Stimulated activated memory B cell treated with anti-CD40 and anti-IgM and Interleukin-4, amounts not matched to agents 10 μg/mL and 1 μg/mL and 100 μg/mL, for 72 hours (primary cell): ENCODE data around the gene TENM4.

Source experiments
- ATAC-seq: fragments of 150-1000 bp; cut with Tn5 transposase; 2 replicates; pipeline ENCODE4 v1.10.0; 2021
- H3K27ac Mint-ChIP-seq: one replicate; pipeline ENCODE4 v1.8.0; 2022; ENCODE audit warnings: mild to moderate bottlenecking, mixed read lengths
- H3K27me3 Mint-ChIP-seq: one replicate; pipeline ENCODE4 v1.8.0; 2022; ENCODE audit warnings: mixed read lengths
- H3K36me3 Mint-ChIP-seq: one replicate; pipeline ENCODE4 v1.8.0; 2022; ENCODE audit warnings: mixed read lengths
- H3K4me1 Mint-ChIP-seq: one replicate; pipeline ENCODE4 v1.8.0; 2022; ENCODE audit warnings: mixed read lengths
- H3K4me3 Mint-ChIP-seq: one replicate; pipeline ENCODE4 v1.8.0; 2022; ENCODE audit warnings: mild to moderate bottlenecking, moderate library complexity, mixed read lengths
- H3K9me3 Mint-ChIP-seq: one replicate; pipeline ENCODE4 v1.8.0; 2022; ENCODE audit warnings: mixed read lengths

The TENM4 gene

GRCh38 chr11:78870655-78871054 lies 570.2 kb downstream of the TENM4 start:
- H3K36me3 Mint-ChIP-seq = no peaks in the 10 kb centered on the region
- peaks cover 8% of the 10 kb centered on the region for H3K27me3 Mint-ChIP-seq
- H3K4me1 Mint-ChIP-seq = no peaks in the 10 kb centered on the region
- no peak overlapping the region for H3K27ac Mint-ChIP-seq
- no peak for ATAC-seq
- H3K9me3 Mint-ChIP-seq = no peaks in the 10 kb centered on the region
- H3K4me3 Mint-ChIP-seq = no peak overlapping the region

GRCh38 chr11:78869293-78869692 lies 571.5 kb downstream of the TENM4 start:
- no peak for ATAC-seq
- H3K4me3 Mint-ChIP-seq = no peak overlapping the region
- H3K27ac Mint-ChIP-seq = no peak overlapping the region
- no peaks in the 10 kb centered on the region for H3K9me3 Mint-ChIP-seq
- H3K27me3 Mint-ChIP-seq = peaks cover 8% of the 10 kb centered on the region
- H3K4me1 Mint-ChIP-seq = no peaks in the 10 kb centered on the region
- H3K36me3 Mint-ChIP-seq = no peaks in the 10 kb centered on the region

GRCh38 chr11:78868563-78868962 lies 572.3 kb downstream of the TENM4 start:
- Mint-ChIP-seq H3K27me3 (peaks cover 8% of the 10 kb centered on the region), H3K27ac (no peak overlapping the region), H3K9me3 (no peaks in the 10 kb centered on the region), H3K4me1 (no peaks in the 10 kb centered on the region), H3K4me3 (no peak overlapping the region), H3K36me3 (no peaks in the 10 kb centered on the region)
- no peak for ATAC-seq

GRCh38 chr11:78860720-78861422 lies 580.0 kb downstream of the TENM4 start:
- Mint-ChIP-seq H3K27ac (no peak overlapping the region), H3K36me3 (no peaks in the 10 kb centered on the region), H3K4me1 (no peaks in the 10 kb centered on the region), H3K4me3 (no peak overlapping the region), H3K9me3 (no peaks in the 10 kb centered on the region), H3K27me3 (peaks cover under 1% of the 10 kb centered on the region)
- no peak for ATAC-seq

GRCh38 chr11:78857688-78858087 lies 583.1 kb downstream of the TENM4 start:
- Mint-ChIP-seq H3K9me3 (no peaks in the 10 kb centered on the region), H3K4me1 (no peaks in the 10 kb centered on the region), H3K4me3 (no peak overlapping the region), H3K27me3 (no peaks in the 10 kb centered on the region), H3K36me3 (no peaks in the 10 kb centered on the region), H3K27ac (no peak overlapping the region)
- ATAC-seq = no peak

GRCh38 chr11:78856211-78856610 lies 584.6 kb downstream of the TENM4 start:
- Mint-ChIP-seq H3K9me3 (no peaks in the 10 kb centered on the region), H3K27ac (no peak overlapping the region)

GRCh38 chr11:78855116-78855515 lies 585.7 kb downstream of the TENM4 start:
- H3K4me3 Mint-ChIP-seq = no peak overlapping the region
- H3K27ac Mint-ChIP-seq = no peak overlapping the region
- H3K27me3 Mint-ChIP-seq = no peaks in the 10 kb centered on the region
- no peaks in the 10 kb centered on the region for H3K4me1 Mint-ChIP-seq
- ATAC-seq = no peak
- H3K9me3 Mint-ChIP-seq = no peaks in the 10 kb centered on the region
- no peaks in the 10 kb centered on the region for H3K36me3 Mint-ChIP-seq

More at GRCh38 chr11:78856211-78856610, 584.6 kb downstream of the TENM4 start:
- H3K27me3 Mint-ChIP-seq = no peaks in the 10 kb centered on the region
- H3K4me3 Mint-ChIP-seq = no peak overlapping the region
- H3K4me1 Mint-ChIP-seq = no peaks in the 10 kb centered on the region
- no peaks in the 10 kb centered on the region for H3K36me3 Mint-ChIP-seq
- ATAC-seq = no peak

- no peak overlapping the region for H3K27ac Mint-ChIP-seq
- H3K9me3 Mint-ChIP-seq = no peaks in the 10 kb centered on the region
- H3K27me3 Mint-ChIP-seq = no peaks in the 10 kb centered on the region
- no peaks in the 10 kb centered on the region for H3K4me1 Mint-ChIP-seq
- no peak overlapping the region for H3K4me3 Mint-ChIP-seq
- H3K36me3 Mint-ChIP-seq = no peaks in the 10 kb centered on the region
- no peak for ATAC-seq
Measured at GRCh38 chr11:78853521-78853920, 587.3 kb downstream of the TENM4 start.

- no peaks in the 10 kb centered on the region for H3K36me3 Mint-ChIP-seq
- H3K27ac Mint-ChIP-seq = no peak overlapping the region
- H3K9me3 Mint-ChIP-seq = no peaks in the 10 kb centered on the region
- no peak overlapping the region for H3K4me3 Mint-ChIP-seq
- no peaks in the 10 kb centered on the region for H3K4me1 Mint-ChIP-seq
- ATAC-seq = no peak
- no peaks in the 10 kb centered on the region for H3K27me3 Mint-ChIP-seq
Measured at GRCh38 chr11:78851878-78852586, 588.8 kb downstream of the TENM4 start.

GRCh38 chr11:78850078-78850477 lies 590.8 kb downstream of the TENM4 start:
- Mint-ChIP-seq H3K4me3 (no peak overlapping the region), H3K4me1 (no peaks in the 10 kb centered on the region), H3K9me3 (no peaks in the 10 kb centered on the region), H3K36me3 (no peaks in the 10 kb centered on the region), H3K27ac (no peak overlapping the region), H3K27me3 (peaks cover 3% of the 10 kb centered on the region)
- ATAC-seq = no peak

- Mint-ChIP-seq H3K4me1 (no peaks in the 10 kb centered on the region), H3K4me3 (no peak overlapping the region), H3K9me3 (no peaks in the 10 kb centered on the region), H3K36me3 (no peaks in the 10 kb centered on the region), H3K27me3 (peaks cover 26% of the 10 kb centered on the region), H3K27ac (no peak overlapping the region)
- no peak for ATAC-seq
Measured at GRCh38 chr11:78846269-78846668, 594.6 kb downstream of the TENM4 start.

GRCh38 chr11:78845496-78845895 lies 595.3 kb downstream of the TENM4 start:
- Mint-ChIP-seq H3K27ac (no peak overlapping the region), H3K4me1 (no peaks in the 10 kb centered on the region), H3K4me3 (no peak overlapping the region), H3K27me3 (peaks cover 29% of the 10 kb centered on the region), H3K36me3 (no peaks in the 10 kb centered on the region), H3K9me3 (no peaks in the 10 kb centered on the region)
- ATAC-seq = no peak

- no peak overlapping the region for H3K4me3 Mint-ChIP-seq
- no peak overlapping the region for H3K27ac Mint-ChIP-seq
- ATAC-seq = no peak
- no peaks in the 10 kb centered on the region for H3K9me3 Mint-ChIP-seq
- peaks cover 29% of the 10 kb centered on the region for H3K27me3 Mint-ChIP-seq
- H3K4me1 Mint-ChIP-seq = no peaks in the 10 kb centered on the region
- no peaks in the 10 kb centered on the region for H3K36me3 Mint-ChIP-seq
Measured at GRCh38 chr11:78841456-78842060, 599.3 kb downstream of the TENM4 start.

- no peak for ATAC-seq
- Mint-ChIP-seq H3K9me3 (no peaks in the 10 kb centered on the region), H3K27me3 (peaks cover 29% of the 10 kb centered on the region), H3K36me3 (no peaks in the 10 kb centered on the region), H3K4me3 (no peak overlapping the region), H3K4me1 (no peaks in the 10 kb centered on the region), H3K27ac (no peak overlapping the region)
Measured at GRCh38 chr11:78840623-78841022, 600.2 kb downstream of the TENM4 start.

GRCh38 chr11:78840200-78840599 lies 600.6 kb downstream of the TENM4 start:
- H3K4me1 Mint-ChIP-seq = no peaks in the 10 kb centered on the region
- no peak overlapping the region for H3K4me3 Mint-ChIP-seq
- H3K9me3 Mint-ChIP-seq = no peaks in the 10 kb centered on the region
- H3K36me3 Mint-ChIP-seq = no peaks in the 10 kb centered on the region
- peaks cover 27% of the 10 kb centered on the region for H3K27me3 Mint-ChIP-seq
- no peak for ATAC-seq
- no peak overlapping the region for H3K27ac Mint-ChIP-seq

- H3K27me3 Mint-ChIP-seq = peaks cover 24% of the 10 kb centered on the region
- no peaks in the 10 kb centered on the region for H3K36me3 Mint-ChIP-seq
- no peak overlapping the region for H3K27ac Mint-ChIP-seq
- no peak for ATAC-seq
- H3K4me3 Mint-ChIP-seq = no peak overlapping the region
- H3K9me3 Mint-ChIP-seq = no peaks in the 10 kb centered on the region
- H3K4me1 Mint-ChIP-seq = no peaks in the 10 kb centered on the region
Measured at GRCh38 chr11:78838417-78838816, 602.4 kb downstream of the TENM4 start.
